Amniotic epithelial cell (primary cell): ENCODE measurements around the gene FUT7.
"Not testable (repeated sequence)": the region's sequence is repeated elsewhere in the genome, so short reads cannot be mapped to it uniquely, and the experiment has no call there.

Experiments
- DNase-seq: peaks from one replicate; pipeline ENCODE4 v3.0.0-alpha.2; 2010; ENCODE audit warnings: low read depth

Gene FUT7

GRCh38 chr9:137017791-137018497 is 13.9 kb downstream of the FUT7 start:
- DNase-seq: no peak

- no peak for DNase-seq
Measured at GRCh38 chr9:137017071-137017470, 14.8 kb downstream of the FUT7 start.

- no peak for DNase-seq
Measured at GRCh38 chr9:137016436-137016835, 15.5 kb downstream of the FUT7 start.

- no peak for DNase-seq
Measured at GRCh38 chr9:137015976-137016375, 15.9 kb downstream of the FUT7 start.

- DNase-seq: no peak
Measured at GRCh38 chr9:137015540-137015930, 16.4 kb downstream of the FUT7 start.

GRCh38 chr9:137014776-137015539 is 16.9 kb downstream of the FUT7 start:
- no peak for DNase-seq

- DNase-seq: no peak
Measured at GRCh38 chr9:137014166-137014565, 17.7 kb downstream of the FUT7 start.

- no peak for DNase-seq
Measured at GRCh38 chr9:137013571-137013940, 18.3 kb downstream of the FUT7 start.

- no peak for DNase-seq
Measured at GRCh38 chr9:137012694-137013570, 19.0 kb downstream of the FUT7 start.

GRCh38 chr9:137011907-137012675 is 19.8 kb downstream of the FUT7 start:
- DNase-seq: no peak

GRCh38 chr9:137011156-137011555 is 20.7 kb downstream of the FUT7 start:
- no peak for DNase-seq

- no peak for DNase-seq
Measured at GRCh38 chr9:137009938-137010732, 21.8 kb downstream of the FUT7 start.

- DNase-seq: no peak
Measured at GRCh38 chr9:137009217-137009616, 22.7 kb downstream of the FUT7 start.

- DNase-seq: no peak
Measured at GRCh38 chr9:137008312-137008711, 23.6 kb downstream of the FUT7 start.

- no peak for DNase-seq
Measured at GRCh38 chr9:137007816-137008270, 24.0 kb downstream of the FUT7 start.

GRCh38 chr9:137007108-137007815 is 24.6 kb downstream of the FUT7 start:
- no peak for DNase-seq

GRCh38 chr9:137006116-137007003 is 25.5 kb downstream of the FUT7 start:
- no peak for DNase-seq

- not testable (repeated sequence) for DNase-seq
Measured at GRCh38 chr9:137004285-137004684, 27.6 kb downstream of the FUT7 start.

GRCh38 chr9:137002646-137003041 is 29.2 kb downstream of the FUT7 start:
- DNase-seq: no peak
